A673 (cell line): ENCODE measurements around the gene CNIH2. TPM values are rescaled to one million over a fixed set of nuclear protein-coding genes. Genes with fewer than 3 reads are reported as not detected.

ENCODE experiments used
- BruUV-seq: library from RNA; stranded (reverse); fragments of 400-500 nt; replicated peaks from 2 replicates; lab custom pipeline; 2021; lab: Mats Ljungman, UMichigan
- CTCF ChIA-PET: fragments of 300-600 bp; sonication (Branson Sonifier 250); formaldehyde crosslinking; loops from one replicate; lab custom pipeline; 2022; ENCODE audit warnings: antibody characterized with exemption; lab: Charles Lee
- POLR2A ChIA-PET: fragments of 300-600 bp; sonication (Branson Sonifier 250); formaldehyde crosslinking; loops from one replicate; lab custom pipeline; 2022; ENCODE audit warnings: antibody characterized with exemption; ENCODE audit not compliant: low non-redundant PET; lab: Charles Lee
- DNase-seq: peaks from one replicate; pipeline ENCODE4 v3.0.0-alpha.2; 2015; ENCODE audit warnings: low spot score
- H3K27ac ChIP-seq: fragments of 200-600 bp; sonication (generic); 2 replicates; pipeline ENCODE4 v1.5.1; 2016; ENCODE audit warnings: mixed run types, low read depth, mild to moderate bottlenecking, mixed read lengths, antibody characterized with exemption, low read length; ENCODE audit not compliant: poor library complexity, severe bottlenecking
- H3K27me3 ChIP-seq: fragments of 200-600 bp; sonication (generic); replicated peaks from 2 replicates; pipeline ENCODE4 v1.6.1; 2017; ENCODE audit warnings: mixed run types, low read depth, mild to moderate bottlenecking, mixed read lengths, antibody characterized with exemption, low read length; ENCODE audit not compliant: insufficient read depth, poor library complexity
- H3K36me3 ChIP-seq: fragments of 200-600 bp; sonication (generic); 2 replicates; pipeline ENCODE4 v1.6.1; 2016; ENCODE audit warnings: mixed run types, mild to moderate bottlenecking, mixed read lengths, antibody characterized with exemption, low read length; ENCODE audit not compliant: insufficient read depth, poor library complexity, severe bottlenecking
- H3K4me1 ChIP-seq: fragments of 200-600 bp; sonication (generic); 2 replicates; pipeline ENCODE4 v1.6.1; 2017; ENCODE audit warnings: mixed run types, mild to moderate bottlenecking, mixed read lengths, antibody characterized with exemption, low read length; ENCODE audit not compliant: insufficient read depth, poor library complexity, severe bottlenecking
- H3K4me3 ChIP-seq: fragments of 200-600 bp; sonication (generic); 2 replicates; pipeline ENCODE4 v1.5.1; 2016; ENCODE audit warnings: low read depth, mixed run types, mild to moderate bottlenecking, mixed read lengths, low read length; ENCODE audit not compliant: poor library complexity, severe bottlenecking
- H3K9me3 ChIP-seq: fragments of 200-600 bp; sonication (generic); 2 replicates; pipeline ENCODE4 v1.6.1; 2016; ENCODE audit warnings: mixed run types, low read depth, mild to moderate bottlenecking, mixed read lengths, antibody characterized with exemption, low read length; ENCODE audit not compliant: poor library complexity, severe bottlenecking
- EZH2 ChIP-seq: fragments of 200-600 bp; sonication (generic); IDR thresholded peaks from 2 replicates; pipeline ENCODE4 v1.6.1; 2017; ENCODE audit warnings: borderline replicate concordance, low read depth, mild to moderate bottlenecking, mixed read lengths, antibody characterized with exemption, low read length; ENCODE audit not compliant: poor library complexity, severe bottlenecking
- intact Hi-C: fragments of 100-400 bp; cut with micrococcal nuclease; formaldehyde crosslinking; loops from one replicate; pipeline ENCODE4 v1.10.0; 2022; ENCODE audit not compliant: unreplicated experiment
- total RNA-seq: library from RNA; stranded (reverse); gene quantifications from 2 replicates; pipeline ENCODE4 v1.2.3, GENCODE V29; 2021
- TF ChIP-seq, protein P1 (sequence below): fragments of 300-800, 200-600 bp; sonication (generic); conservative IDR thresholded peaks from 2 replicates; pipeline ENCODE4 v1.5.1; 2017; ENCODE audit warnings: low read depth, mild to moderate bottlenecking, antibody characterized with exemption, low read length, moderate library complexity, mixed read lengths

CNIH2 gene
- total RNA-seq, 1 experiment from 2014 or later = 13.7 TPM

DNA sequence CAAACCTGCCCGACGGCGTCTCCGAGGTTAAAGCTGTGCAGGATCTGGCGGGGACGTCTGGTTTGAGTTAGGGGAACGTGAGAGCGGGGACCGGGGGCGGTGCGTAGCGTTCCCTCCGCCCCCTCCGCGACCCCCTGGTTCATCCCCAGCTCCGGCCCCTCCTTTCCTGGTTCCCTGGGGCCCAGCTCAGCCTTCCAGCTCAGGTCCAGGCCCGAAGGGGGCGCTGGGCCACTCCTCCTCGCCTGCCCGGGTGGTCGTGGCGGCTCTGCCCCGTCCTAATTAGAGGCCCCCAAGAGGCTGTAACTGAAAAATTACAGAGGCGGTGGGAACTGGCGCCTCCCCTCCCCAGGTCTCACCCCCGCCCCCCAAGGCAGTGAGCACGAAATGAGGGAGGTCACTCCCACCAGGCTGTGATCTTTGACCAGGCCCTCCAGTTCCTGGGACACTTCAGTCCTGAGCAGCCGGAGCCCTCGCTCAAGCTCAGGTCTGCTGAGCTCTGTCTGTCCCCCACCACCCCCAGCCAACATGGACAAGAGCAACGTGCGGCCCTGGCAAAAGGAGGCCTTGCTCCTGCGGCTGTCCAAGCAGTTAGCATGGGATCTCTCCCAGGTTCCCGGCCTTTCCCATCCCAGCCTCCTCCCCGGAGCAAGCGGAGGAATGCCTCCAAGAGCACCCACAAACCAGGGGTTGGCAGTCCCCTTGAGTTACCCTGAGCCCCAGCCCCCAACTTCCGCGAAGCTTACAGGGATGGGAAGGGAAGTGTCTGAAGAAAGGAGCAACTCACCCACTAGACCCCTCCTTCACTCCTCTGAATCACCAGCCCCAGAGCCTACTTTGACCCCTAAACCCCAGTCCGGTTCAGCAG lies 35.6 kb downstream of the CNIH2 start:
- H3K27ac ChIP-seq = peak overlapping the region; percentile 100

DNA sequence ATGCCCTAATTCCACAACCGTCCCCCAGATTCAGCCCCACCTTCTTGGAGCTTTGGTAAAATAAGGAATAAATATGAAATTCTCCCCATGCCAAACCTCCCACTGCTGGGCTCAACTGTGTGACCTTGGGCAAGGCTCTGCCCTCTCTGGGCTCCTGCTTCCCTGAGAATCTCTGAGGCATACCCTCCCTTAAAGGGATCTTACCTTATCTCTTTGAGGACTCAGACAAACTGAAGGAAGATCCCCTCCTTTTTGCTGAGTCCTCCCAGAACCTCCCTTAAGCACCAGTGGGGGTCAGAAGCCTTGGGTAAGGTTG lies 36.2 kb downstream of the CNIH2 start:
- POLR2A ChIA-PET = no interaction called here
- DNase-seq = no peak

More for the DNA sequence above, 35.6 kb downstream of the CNIH2 start:
- ChIA-PET CTCF (interaction anchor here (0.6 to 2.6 kb wide), 11 partner anchors 9 to 1453 kb away, joined by 3 to 17 read pairs (median 6); partner anchors contain the start of genes MRPL11 and YIF1A), POLR2A (interaction anchor here (0.6 to 1.1 kb wide), 3 partner anchors 153 to 304 kb away, joined by 3 read pairs; partner anchors contain the start of gene PELI3)
- Histone ChIP-seq H3K9me3 (no peaks in the 10 kb centered on the region), H3K27me3 (no peaks in the 10 kb centered on the region), H3K4me3 (peak overlapping the region; percentile 57), H3K4me1 (peaks cover 62% of the 10 kb centered on the region), H3K36me3 (no peaks in the 10 kb centered on the region)
- intact Hi-C loops = loop anchor here (2.0 to 5.0 kb wide), 2 partner anchors 31 to 74 kb away; partner anchors contain the start of gene BRMS1
- TF ChIP-seq, protein P1, sequence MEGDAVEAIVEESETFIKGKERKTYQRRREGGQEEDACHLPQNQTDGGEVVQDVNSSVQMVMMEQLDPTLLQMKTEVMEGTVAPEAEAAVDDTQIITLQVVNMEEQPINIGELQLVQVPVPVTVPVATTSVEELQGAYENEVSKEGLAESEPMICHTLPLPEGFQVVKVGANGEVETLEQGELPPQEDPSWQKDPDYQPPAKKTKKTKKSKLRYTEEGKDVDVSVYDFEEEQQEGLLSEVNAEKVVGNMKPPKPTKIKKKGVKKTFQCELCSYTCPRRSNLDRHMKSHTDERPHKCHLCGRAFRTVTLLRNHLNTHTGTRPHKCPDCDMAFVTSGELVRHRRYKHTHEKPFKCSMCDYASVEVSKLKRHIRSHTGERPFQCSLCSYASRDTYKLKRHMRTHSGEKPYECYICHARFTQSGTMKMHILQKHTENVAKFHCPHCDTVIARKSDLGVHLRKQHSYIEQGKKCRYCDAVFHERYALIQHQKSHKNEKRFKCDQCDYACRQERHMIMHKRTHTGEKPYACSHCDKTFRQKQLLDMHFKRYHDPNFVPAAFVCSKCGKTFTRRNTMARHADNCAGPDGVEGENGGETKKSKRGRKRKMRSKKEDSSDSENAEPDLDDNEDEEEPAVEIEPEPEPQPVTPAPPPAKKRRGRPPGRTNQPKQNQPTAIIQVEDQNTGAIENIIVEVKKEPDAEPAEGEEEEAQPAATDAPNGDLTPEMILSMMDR = peak; percentile 63
- TF ChIP-seq EZH2 = no peak
- no TSS peak for BruUV-seq
- no peak for DNase-seq

More for the DNA sequence above, 36.2 kb downstream of the CNIH2 start:
- H3K27me3 ChIP-seq = no peaks in the 10 kb centered on the region
- BruUV-seq = no TSS peak
- H3K36me3 ChIP-seq = no peaks in the 10 kb centered on the region
- peaks cover 68% of the 10 kb centered on the region for H3K4me1 ChIP-seq
- no peaks in the 10 kb centered on the region for H3K9me3 ChIP-seq
- no peak for TF ChIP-seq EZH2
- TF ChIP-seq, protein P1 = no peak
- H3K27ac ChIP-seq = peak overlapping the region; percentile 100
- intact Hi-C loops = loop anchor here (5.0 kb wide), 1 partner anchor 73 kb away; no protein-coding TSS in a partner anchor
- CTCF ChIA-PET = no interaction called here
- H3K4me3 ChIP-seq = peak overlapping the region; percentile 57
